HCT116 (cell line): ENCODE data around the gene DDX1. TPM values are rescaled to one million over a fixed set of nuclear protein-coding genes. Genes with fewer than 3 reads are reported as not detected.
A peak's percentile ranks its signal among the peaks of the same experiment; 100 is the strongest.

Experiments used
- ATAC-seq: fragments of 200-7000 bp; cut with Tn5 transposase; 2 replicates; pipeline ENCODE4 v1.9.1; 2020; ENCODE audit warnings: mild to moderate bottlenecking, moderate library complexity
- BruUV-seq: library from RNA; stranded (reverse); fragments of 400-500 nt; replicated peaks from 2 replicates; lab custom pipeline; 2021; lab: Mats Ljungman, UMichigan
- CTCF ChIA-PET: fragments of 300-600 bp; sonication (Branson Sonifier 250); formaldehyde crosslinking; loops from one replicate; lab custom pipeline; 2021; ENCODE audit warnings: antibody characterized with exemption; lab: Charles Lee
- POLR2A ChIA-PET: fragments of 300-600, 350-600 bp; sonication (Branson Sonifier 250); formaldehyde crosslinking; loops from one replicate; lab custom pipeline; 2021; ENCODE audit warnings: antibody characterized with exemption; lab: Charles Lee
- RAD21 ChIA-PET, 2 experiments: fragments of 300-600 bp; sonication (Branson Sonifier 250); formaldehyde crosslinking; loops; one replicate each; lab custom pipeline; 2023; ENCODE audit warnings: low total read pairs in 2 of 2; ENCODE audit not compliant: uncharacterized antibody in 2 of 2, unreplicated experiment in 2 of 2, low non-redundant PET in 1 of 2; lab: Charles Lee
- DNase-seq: peaks from one replicate; pipeline ENCODE4 v3.0.0-alpha.2; 2010; ENCODE audit warnings: low read depth, low spot score
- H2AFZ ChIP-seq: fragments of 200-600 bp; shearing (Covaris generic), sonication (generic); 2 replicates; pipeline ENCODE4 v1.6.1; 2017; ENCODE audit warnings: low read depth, mixed run types, mixed read lengths, antibody characterized with exemption, low read length; ENCODE audit not compliant: poor library complexity, severe bottlenecking
- H3K27ac ChIP-seq: 2 replicates; pipeline ENCODE4 v1.5.1; 2012; ENCODE audit warnings: low read depth, low read length
- H3K27me3 ChIP-seq: fragments of 200-600 bp; sonication (generic); 2 replicates; pipeline ENCODE4 v1.6.1; 2016; ENCODE audit warnings: mixed run types, low read length, mixed read lengths; ENCODE audit not compliant: insufficient read depth
- H3K36me3 ChIP-seq, 2 experiments: fragments of 200-500 bp in 1 of 2; fragments of 200-600 bp in 1 of 2; sonication (Bioruptor generic) in 1 of 2; sonication (generic) in 1 of 2; 2 replicates each; pipeline versions ENCODE4 v1.5.1 to v1.6.1; 2014 to 2016; ENCODE audit warnings: low read length in 2 of 2, inconsistent platforms in 1 of 2, mixed read lengths in 1 of 2, mixed run types in 1 of 2; ENCODE audit not compliant: insufficient read depth in 2 of 2, control insufficient read depth in 1 of 2
- H3K4me1 ChIP-seq, 2 experiments: fragments of 200-600 bp in 1 of 2; sonication (generic) in 1 of 2; 2 replicates each; pipeline versions ENCODE4 v1.5.1 to v1.6.1; 2012 to 2017; ENCODE audit warnings: low read length in 2 of 2, inconsistent platforms in 1 of 2, mild to moderate bottlenecking in 1 of 2, mixed read lengths in 1 of 2, mixed run types in 1 of 2, moderate library complexity in 1 of 2; ENCODE audit not compliant: insufficient read depth in 2 of 2, control insufficient read depth in 1 of 2
- H3K4me2 ChIP-seq: fragments of 200-600 bp; sonication (generic); 2 replicates; pipeline ENCODE4 v1.6.1; 2017; ENCODE audit warnings: mixed run types, low read length, mixed read lengths
- H3K4me3 ChIP-seq, 2 experiments: fragments of 200-600 bp in 1 of 2; sonication (generic) in 1 of 2; replicated peaks in 1 of 2; 2 replicates each; pipeline ENCODE4 v1.5.1; 2011 to 2016; ENCODE audit warnings: low read length in 2 of 2, control low read depth in 1 of 2, low read depth in 1 of 2, mild to moderate bottlenecking in 1 of 2, mixed read lengths in 1 of 2, mixed run types in 1 of 2
- H3K79me2 ChIP-seq: fragments of 200-600 bp; sonication (generic); 2 replicates; pipeline ENCODE4 v1.6.1; 2017; ENCODE audit warnings: mild to moderate bottlenecking, mixed run types, low read length, moderate library complexity, mixed read lengths; ENCODE audit not compliant: insufficient read depth
- H3K9ac ChIP-seq: fragments of 200-600 bp; sonication (generic); 2 replicates; pipeline ENCODE4 v1.6.1; 2016; ENCODE audit warnings: low read length, mixed read lengths
- H3K9me2 ChIP-seq: fragments of 200-600 bp; sonication (generic), shearing (Covaris generic); 2 replicates; pipeline ENCODE4 v1.6.1; 2017; ENCODE audit warnings: mixed run types, mild to moderate bottlenecking, moderate library complexity; ENCODE audit not compliant: insufficient read depth
- H3K9me3 ChIP-seq, 2 experiments: fragments of 200-500 bp in 1 of 2; fragments of 200-600 bp in 1 of 2; sonication (Bioruptor generic) in 1 of 2; sonication (generic) in 1 of 2; 2 replicates each; pipeline ENCODE4 v1.6.1; 2014 to 2017; ENCODE audit warnings: low read length in 2 of 2, mixed read lengths in 2 of 2, inconsistent platforms in 1 of 2, low read depth in 1 of 2, mild to moderate bottlenecking in 1 of 2, mixed run types in 1 of 2, moderate library complexity in 1 of 2; ENCODE audit not compliant: control insufficient read depth in 1 of 2, insufficient read depth in 1 of 2
- H4K20me1 ChIP-seq: fragments of 200-600 bp; sonication (generic), shearing (Covaris generic); 2 replicates; pipeline ENCODE4 v1.6.1; 2017; ENCODE audit warnings: mixed run types, mild to moderate bottlenecking, moderate library complexity; ENCODE audit not compliant: insufficient read depth
- ATF3 ChIP-seq: IDR thresholded peaks from 2 replicates; pipeline ENCODE4 v1.6.1; 2012
- CEBPB ChIP-seq: IDR thresholded peaks from 2 replicates; pipeline ENCODE4 v1.6.1; 2012; ENCODE audit warnings: low read depth
- CTCF ChIP-seq, 3 experiments: fragments of 200-600 bp in 1 of 3; sonication (generic) in 1 of 3; IDR thresholded peaks in 2 of 3; conservative IDR thresholded peaks in 1 of 3; 2 replicates each; pipeline ENCODE4 v1.5.1; 2012 to 2017; ENCODE audit warnings: low read depth in 2 of 3, low read length in 2 of 3, antibody characterized with exemption in 1 of 3, borderline replicate concordance in 1 of 3, control low read depth in 1 of 3, mild to moderate bottlenecking in 1 of 3, mixed read lengths in 1 of 3, mixed run types in 1 of 3, moderate library complexity in 1 of 3; ENCODE audit not compliant: insufficient read depth in 1 of 3
- EGR1 ChIP-seq: IDR thresholded peaks from 2 replicates; pipeline ENCODE4 v1.6.1; 2012; ENCODE audit warnings: low read depth
- ELF1 ChIP-seq: IDR thresholded peaks from 2 replicates; pipeline ENCODE4 v1.6.1; 2012; ENCODE audit warnings: low read depth, borderline replicate concordance
- MAX ChIP-seq: IDR thresholded peaks from 2 replicates; pipeline ENCODE4 v1.6.1; 2012
- POLR2A ChIP-seq: IDR thresholded peaks from 2 replicates; pipeline ENCODE4 v1.7.0; 2011; ENCODE audit warnings: borderline replicate concordance; ENCODE audit not compliant: insufficient read depth, insufficient read length; ENCODE audit errors: extremely low read depth
- POLR2AphosphoS5 ChIP-seq: IDR thresholded peaks from 2 replicates; pipeline ENCODE4 v1.6.1; 2011; ENCODE audit warnings: mild to moderate bottlenecking, low read depth, low read length, moderate library complexity
- RAD21 ChIP-seq: IDR thresholded peaks from 2 replicates; pipeline ENCODE4 v1.6.1; 2012; ENCODE audit warnings: low read depth, mild to moderate bottlenecking
- SIN3A ChIP-seq: IDR thresholded peaks from 2 replicates; pipeline ENCODE4 v1.6.1; 2012; ENCODE audit warnings: low read depth
- SRF ChIP-seq: IDR thresholded peaks from 2 replicates; pipeline ENCODE4 v1.6.1; 2012; ENCODE audit warnings: low read depth
- ZFX ChIP-seq: fragments of 450-650 bp; IDR thresholded peaks from 2 replicates; pipeline ENCODE4 v1.6.1; 2017
- ZNF274 ChIP-seq: fragments of 200-500 bp; sonication (Bioruptor generic); IDR thresholded peaks from 2 replicates; pipeline ENCODE4 v1.6.1; 2014; ENCODE audit warnings: mild to moderate bottlenecking, low read depth, low read length, inconsistent platforms
- intact Hi-C: fragments of 100-400 bp; cut with micrococcal nuclease; formaldehyde crosslinking; loops from 2 replicates; pipeline ENCODE4 v1.10.0; 2022
- total RNA-seq: library from RNA; stranded (reverse); gene quantifications from one replicate; pipeline ENCODE4 v1.2.1, GENCODE V29; 2021; ENCODE audit not compliant: unreplicated experiment

Gene DDX1
- total RNA-seq, 1 experiment from 2014 or later, result 117 TPM

GRCh38 chr2:15561574-15562344 is 29.9 kb upstream of the DDX1 start:
- Histone ChIP-seq H3K4me2 (peak overlapping the region; percentile 87), H2AFZ (peak overlapping the region; percentile 98), H3K79me2 (peaks cover 29% of the 10 kb centered on the region), H3K27me3 (no peaks in the 10 kb centered on the region), H3K4me1 (peaks cover 2 to 13% of the 10 kb centered on the region in 2 experiments; a peak in 2 of 4 replicates), H3K9me3 (no peaks in the 10 kb centered on the region), H3K4me3 (peak overlapping the region; percentile 75 to 79), H4K20me1 (no peaks in the 10 kb centered on the region), H3K9me2 (no peaks in the 10 kb centered on the region), H3K36me3 (no peaks in the 10 kb centered on the region), H3K9ac (peak overlapping the region; percentile 72), H3K27ac (peak overlapping the region; percentile 3; the same call in 1 of the 2 replicates)
- ChIA-PET POLR2A (interaction anchor here (1.0 kb wide), 1 partner anchor 15 kb away, joined by 4 read pairs; no protein-coding TSS in a partner anchor), RAD21 (interaction anchor here in 1 of 2 experiments (1.2 kb wide), 1 partner anchor 15 kb away, joined by 3 read pairs; no protein-coding TSS in a partner anchor), CTCF (interaction anchor here (0.7 to 2.0 kb wide), 3 partner anchors 15 to 144 kb away, joined by 3 to 13 read pairs (median 3); no protein-coding TSS in a partner anchor)
- intact Hi-C loops, result loop anchor here (2.0 kb wide), 1 partner anchor 29 kb away; the partner anchor contains the start of gene DDX1
- BruUV-seq, result no TSS peak
- DNase-seq, result no peak
- TF ChIP-seq POLR2AphosphoS5 (no peak), ATF3 (no peak), ZFX (no peak), SRF (no peak), MAX (no peak), POLR2A (no peak), SIN3A (no peak), CTCF (IDR thresholded peaks at IDR 0.05 in 2 of 3, conservative IDR thresholded peaks at IDR 0.05 in 1 of 3; ENCODE audit: borderline replicate concordance in 1 of 3, insufficient read depth in 1 of 3, low read depth in 2 of 3, low read length in 2 of 3) (no peak), ZNF274 (no peak), EGR1 (no peak), CEBPB (no peak), ELF1 (no peak), RAD21 (no peak)
- peak; percentile 18 for ATAC-seq
